ENCODE data around the gene PDE3B.

The PDE3B gene

GRCh38 chr11:14916403-14916802, 272.8 kb downstream of the PDE3B start:
- no peak for DNase-seq (ENCODE audit: low read depth in 2 of 3, low spot score in 2 of 3)

Measured in activated CD8-positive, alpha-beta memory T cell treated with anti-CD3 and anti-CD28 coated beads for 48 hours (primary cell).